GM04503 (cell line): Measurements from ENCODE around the gene ZFAND2B.
"Not testable (repeated sequence)": the region's sequence is repeated elsewhere in the genome, so short reads cannot be mapped to it uniquely, and the experiment has no call there.

Experiments
- DNase-seq: peaks from one replicate; pipeline ENCODE4 v3.0.0-alpha.2; 2012; ENCODE audit warnings: low read depth

Gene ZFAND2B

DNA sequence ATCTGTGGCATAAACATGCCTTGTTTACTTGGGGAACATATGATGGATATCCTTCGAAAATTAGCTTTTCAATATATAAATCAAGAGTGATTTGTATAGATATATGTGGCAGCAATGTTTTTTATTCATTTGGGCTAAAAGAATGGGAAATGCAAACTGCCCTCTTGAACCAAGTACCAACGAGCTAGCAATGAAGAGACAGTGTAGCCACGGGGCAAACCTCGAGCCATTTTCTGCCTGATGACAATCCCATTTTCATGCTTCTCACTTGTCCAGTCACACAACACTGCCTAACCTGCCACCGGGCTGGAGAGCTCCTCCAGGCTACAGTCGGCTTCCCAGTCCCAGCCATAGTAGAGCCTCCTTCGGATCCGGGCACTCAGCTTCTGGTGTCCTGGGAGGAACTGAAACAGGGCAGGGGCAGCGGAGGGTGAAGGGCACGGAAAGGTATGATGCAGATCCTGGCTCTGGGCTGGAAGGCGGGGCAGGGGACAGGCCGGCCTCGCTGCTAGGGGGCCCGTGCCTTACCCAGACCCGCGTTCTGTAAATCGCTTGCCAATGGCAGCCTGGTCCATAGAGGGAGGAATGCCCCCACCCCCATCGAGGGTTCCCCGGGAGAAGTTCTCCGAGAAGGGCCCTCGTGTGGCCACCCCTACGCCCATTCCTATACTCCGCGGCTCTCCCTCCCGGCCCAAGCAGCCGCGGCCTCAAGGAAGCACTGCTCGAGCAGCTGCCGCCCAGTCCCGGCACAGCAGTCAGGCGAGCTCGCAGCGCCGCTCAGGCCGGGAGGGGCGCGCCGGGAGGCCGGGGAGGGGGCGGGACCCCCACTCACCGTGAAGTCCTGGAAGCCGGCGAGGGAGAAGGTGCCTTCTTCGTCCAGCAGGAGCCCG, 30.4 kb upstream of the ZFAND2B start:
- DNase-seq = no peak

DNA sequence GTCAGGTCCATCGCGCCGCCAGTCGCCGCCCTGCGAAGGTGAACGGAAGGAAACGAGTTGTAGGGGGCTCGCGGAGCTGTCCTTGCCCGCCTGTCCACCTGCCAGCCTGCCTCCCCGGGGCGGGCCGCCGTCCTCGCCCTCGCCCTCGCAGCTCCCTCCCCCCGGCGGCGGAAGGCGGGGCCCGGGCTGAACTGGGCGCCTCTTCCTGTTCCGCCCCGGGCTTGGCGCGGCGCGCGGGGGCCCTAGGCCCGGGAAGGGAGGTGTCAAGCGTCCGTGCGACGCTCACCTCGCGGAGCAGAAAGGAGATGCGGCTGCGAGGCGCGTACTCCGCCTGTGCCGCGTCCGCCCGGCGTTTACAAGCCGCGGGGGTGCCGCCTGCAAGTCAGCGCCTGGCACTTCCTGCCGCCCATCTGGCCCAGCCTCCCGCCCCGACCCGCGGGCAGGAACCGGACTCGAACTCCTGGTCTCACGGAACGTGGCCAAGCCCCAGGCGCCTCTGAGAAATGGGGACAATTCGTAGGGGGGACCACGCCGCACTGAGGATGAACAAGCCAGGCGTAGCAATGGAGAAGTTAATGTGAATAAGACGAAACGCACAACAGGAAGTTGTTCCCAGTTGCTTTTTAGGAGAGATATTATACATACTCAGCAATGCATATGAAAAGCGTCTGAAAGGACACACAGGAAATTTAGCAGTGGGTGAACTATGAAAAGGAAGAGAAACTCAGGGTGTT, 29.6 kb upstream of the ZFAND2B start, which contains the start of gene CNPPD1:
Gene CNPPD1 (minus strand): TSS at position 108 of the 734 bp plus-strand sequence. CDS start 97 bp downstream, at position 11.
- DNase-seq = peak; percentile 44

DNA sequence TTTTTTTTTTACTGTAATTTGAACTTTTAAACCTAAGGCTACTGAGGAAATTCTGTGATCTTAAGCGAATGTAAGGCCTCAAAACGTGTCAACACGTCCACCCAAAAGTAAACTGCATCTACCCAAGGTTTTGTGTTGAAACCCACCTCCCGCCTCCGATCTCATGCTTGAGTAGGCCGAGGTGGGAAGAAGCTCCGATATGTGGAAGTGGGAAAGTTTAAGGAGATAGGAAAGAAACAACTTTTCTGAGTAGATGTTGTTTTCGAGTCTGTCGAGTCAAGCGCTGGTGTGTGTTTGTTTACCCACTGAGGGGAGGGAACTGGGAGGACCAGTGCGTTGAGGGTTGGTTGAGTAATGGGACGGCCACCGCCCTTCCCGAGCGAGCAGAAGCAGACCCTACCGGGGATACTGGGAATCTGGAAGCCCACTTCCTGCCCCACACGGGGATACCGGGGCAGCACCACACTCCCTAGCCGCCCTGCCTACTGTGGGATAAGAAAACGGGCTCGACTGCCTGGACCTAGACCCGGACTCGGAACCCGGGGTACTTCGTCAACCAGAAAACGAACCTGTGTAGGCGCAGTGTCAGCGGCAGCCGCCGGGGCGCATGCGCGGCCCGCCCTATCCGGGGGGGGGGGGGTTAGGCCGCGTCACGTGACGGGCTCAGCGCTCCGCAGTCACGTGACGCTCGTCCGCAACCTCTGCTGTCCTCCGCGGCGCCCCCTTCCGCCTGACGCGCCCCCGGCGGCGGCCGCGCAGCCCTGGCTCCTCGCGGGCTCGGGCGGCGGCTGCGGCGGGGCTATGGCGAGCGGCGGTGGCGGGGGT, 28.8 kb upstream of the ZFAND2B start, which contains the start of gene RETREG2:
Gene RETREG2 (plus strand): TSS at position 724 of the 825 bp plus-strand sequence. CDS start 78 bp downstream, at position 802.
- DNase-seq = peak; percentile 61

DNA sequence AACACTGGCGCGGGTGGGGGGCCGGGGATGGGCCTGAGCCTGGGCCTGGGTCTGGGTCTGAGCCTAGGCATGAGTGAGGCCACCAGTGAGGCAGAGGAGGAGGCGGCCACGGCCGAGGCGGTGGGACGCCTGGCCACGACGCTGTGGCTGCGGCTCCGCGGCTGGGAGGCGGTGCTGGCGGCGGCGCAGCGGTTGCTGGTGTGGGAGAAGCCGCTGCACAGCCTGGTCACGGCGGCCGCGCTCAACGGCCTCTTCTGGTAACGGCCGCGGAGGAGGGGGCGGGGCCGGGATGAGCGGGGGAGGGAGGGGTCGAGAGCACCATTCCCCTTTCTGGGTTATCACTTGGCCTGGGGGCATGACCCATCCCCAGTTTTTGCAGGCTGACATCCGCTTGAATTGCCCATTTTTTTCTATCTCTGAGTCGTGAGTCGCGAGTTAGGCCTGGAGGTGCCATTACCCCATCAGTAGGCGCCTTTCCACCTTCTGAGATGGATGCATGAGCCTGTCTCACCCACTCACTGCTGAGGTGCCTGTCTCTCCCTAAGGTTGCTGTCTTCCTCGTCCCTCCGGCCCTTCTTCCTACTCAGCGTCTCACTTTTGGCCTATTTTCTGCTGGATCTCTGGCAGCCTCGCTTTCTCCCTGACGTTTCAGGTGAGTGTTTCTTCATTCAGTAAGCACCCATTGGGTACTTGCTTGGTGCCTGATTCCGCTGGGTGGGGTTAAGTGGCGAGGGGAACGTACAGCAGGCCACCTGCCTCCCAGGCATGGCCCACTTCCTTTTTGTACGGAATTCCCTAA, 28.0 kb upstream of the ZFAND2B start:
- no peak for DNase-seq

DNA sequence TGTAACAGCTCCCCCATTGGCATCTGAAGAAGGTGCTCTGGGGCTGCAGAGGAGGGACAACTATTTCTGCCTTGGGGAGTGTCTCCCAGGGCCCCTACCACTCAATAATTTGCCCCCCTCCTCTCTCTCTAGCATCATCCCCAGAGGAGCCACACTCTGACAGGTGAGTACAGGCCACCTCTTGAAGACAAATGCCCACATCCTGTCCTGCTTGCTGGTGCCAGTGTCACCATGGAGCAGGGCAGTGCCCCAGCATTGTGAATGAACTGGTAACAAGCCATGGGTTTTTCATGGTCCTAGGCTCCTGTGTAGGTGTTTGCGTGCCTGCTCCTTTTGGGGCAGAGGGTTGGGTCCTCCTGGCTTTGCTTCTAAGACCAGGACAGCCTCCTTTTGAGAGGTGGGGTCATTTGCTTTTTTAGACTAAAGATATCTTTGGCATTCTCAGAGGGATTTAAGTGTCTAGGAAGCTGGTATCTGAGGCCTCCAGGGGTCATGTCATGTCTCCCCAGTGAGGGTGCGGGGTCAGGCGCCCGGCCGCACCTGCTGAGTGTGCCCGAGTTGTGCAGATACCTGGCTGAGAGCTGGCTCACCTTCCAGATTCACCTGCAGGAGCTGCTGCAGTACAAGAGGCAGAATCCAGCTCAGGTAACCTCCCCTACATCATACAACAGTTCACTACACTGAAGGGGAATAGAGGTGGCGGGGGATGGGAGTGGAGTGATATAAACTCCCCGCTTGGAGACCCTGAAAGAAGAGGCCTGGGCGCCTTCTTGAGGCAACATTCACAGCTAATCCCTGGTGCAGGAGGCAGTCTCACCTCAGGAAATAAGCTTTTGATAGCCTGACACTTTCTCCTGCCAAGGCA, 26.7 kb upstream of the ZFAND2B start:
- DNase-seq = no peak

DNA sequence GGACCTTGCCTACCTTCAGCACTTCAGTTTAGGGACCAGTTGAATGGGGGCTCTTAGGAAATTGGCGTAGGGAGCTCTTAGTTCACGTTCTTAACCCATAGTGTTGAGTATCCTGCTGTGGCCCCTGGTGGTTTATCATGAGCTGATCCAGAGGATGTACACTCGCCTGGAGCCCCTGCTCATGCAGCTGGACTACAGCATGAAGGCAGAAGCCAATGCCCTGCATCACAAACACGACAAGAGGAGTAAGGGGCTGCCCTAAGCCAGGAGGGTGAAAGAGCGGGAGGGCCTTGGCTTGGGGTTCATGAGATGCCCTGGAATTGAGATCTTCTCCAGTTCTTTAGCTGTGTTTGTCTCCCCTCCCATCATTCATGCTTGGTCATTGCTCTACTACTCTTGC, 25.6 kb upstream of the ZFAND2B start:
- no peak for DNase-seq

DNA sequence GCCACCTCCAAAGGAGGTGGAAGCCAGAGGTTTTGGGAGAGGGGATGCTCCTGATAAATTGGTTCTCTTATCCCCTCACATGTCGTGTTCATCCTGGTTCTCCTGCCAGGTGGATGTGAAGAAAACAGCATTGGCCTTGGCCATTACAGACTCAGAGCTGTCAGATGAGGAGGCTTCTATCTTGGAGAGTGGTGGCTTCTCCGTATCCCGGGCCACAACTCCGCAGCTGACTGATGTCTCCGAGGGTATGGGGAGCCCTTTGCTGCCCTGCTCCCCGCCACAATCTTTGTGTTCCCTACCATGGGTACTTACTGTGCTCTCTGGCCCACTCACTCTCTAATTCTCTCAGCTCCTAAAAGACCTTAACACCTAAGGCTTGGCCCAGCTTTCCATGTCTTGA, 25.1 kb upstream of the ZFAND2B start:
- no peak for DNase-seq

DNA sequence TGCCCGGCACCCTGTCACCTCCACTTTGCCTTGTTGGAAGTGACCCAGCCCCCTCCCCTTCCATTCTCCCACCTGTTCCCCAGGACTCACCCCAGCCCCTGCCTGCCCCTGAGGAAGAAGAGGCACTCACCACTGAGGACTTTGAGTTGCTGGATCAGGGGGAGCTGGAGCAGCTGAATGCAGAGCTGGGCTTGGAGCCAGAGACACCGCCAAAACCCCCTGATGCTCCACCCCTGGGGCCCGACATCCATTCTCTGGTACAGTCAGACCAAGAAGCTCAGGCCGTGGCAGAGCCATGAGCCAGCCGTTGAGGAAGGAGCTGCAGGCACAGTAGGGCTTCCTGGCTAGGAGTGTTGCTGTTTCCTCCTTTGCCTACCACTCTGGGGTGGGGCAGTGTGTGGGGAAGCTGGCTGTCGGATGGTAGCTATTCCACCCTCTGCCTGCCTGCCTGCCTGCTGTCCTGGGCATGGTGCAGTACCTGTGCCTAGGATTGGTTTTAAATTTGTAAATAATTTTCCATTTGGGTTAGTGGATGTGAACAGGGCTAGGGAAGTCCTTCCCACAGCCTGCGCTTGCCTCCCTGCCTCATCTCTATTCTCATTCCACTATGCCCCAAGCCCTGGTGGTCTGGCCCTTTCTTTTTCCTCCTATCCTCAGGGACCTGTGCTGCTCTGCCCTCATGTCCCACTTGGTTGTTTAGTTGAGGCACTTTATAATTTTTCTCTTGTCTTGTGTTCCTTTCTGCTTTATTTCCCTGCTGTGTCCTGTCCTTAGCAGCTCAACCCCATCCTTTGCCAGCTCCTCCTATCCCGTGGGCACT, 24.0 kb upstream of the ZFAND2B start:
- no peak for DNase-seq

DNA sequence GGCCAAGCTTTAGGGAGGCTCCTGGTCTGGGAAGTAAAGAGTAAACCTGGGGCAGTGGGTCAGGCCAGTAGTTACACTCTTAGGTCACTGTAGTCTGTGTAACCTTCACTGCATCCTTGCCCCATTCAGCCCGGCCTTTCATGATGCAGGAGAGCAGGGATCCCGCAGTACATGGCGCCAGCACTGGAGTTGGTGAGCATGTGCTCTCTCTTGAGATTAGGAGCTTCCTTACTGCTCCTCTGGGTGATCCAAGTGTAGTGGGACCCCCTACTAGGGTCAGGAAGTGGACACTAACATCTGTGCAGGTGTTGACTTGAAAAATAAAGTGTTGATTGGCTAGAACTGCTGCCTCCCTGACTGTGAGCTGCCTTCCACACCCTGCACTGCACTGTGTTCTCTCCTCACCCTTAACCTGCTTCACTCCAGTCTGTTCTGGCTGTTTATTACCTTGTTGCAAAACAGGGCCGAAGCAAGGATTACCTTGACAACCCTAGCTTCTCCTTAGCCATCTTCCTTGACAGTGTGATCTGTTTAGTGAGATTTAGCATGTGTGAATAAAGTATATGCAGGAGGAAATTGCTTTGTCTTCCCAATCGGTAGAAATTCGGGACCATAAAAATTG, 23.3 kb upstream of the ZFAND2B start:
- DNase-seq = no peak

DNA sequence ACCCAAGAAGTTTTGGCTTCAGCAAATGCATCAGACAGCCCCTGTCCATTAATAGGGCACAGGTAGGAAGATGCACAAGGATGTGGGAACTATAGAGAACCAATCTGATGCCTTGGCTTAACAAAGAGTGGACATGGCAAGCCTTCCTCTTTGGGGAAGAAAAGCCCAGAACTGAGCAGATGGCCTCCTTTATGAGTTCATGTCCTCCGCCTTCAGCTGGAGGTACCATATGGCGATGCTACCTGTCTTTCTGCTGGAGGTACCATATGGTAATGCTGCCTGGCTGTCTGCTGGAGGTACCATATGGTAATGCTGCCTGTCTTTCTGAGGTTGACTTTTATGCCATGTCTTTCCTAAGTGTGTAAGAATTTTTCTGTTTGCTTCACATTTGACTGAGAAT, 22.5 kb upstream of the ZFAND2B start:
- DNase-seq = no peak

DNA sequence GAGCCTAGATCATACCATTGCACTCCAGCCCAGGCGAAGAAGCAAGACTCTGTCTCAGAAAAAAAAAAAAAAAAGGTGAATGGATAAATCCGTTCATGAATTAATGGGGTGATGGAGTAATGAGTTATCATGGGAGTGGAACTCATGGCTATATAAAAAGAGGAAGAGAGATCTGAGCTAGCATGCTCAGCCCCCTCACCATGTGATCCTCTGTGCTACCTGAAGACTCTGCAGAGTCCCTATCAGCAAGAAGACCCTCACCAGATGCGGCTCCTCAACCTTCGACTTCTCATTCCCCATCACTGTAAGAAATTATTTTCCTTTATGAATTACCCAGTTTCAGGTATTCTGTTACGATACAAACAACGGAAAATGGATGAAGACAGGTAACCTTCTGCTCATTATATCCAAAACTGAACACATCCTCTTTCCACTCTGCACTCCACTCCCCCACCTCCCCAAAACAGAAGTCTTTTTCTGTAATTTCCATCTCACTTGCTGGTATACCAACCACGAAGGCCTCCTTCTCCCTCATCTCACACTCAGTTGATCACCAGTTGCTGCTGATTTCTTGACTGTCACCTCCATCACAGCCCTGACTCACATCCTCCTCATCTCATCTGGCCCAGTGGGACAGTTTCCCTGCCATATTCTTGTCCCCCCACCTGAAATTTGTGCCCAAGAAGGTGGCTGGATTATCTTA, 19.7 kb upstream of the ZFAND2B start:
- no peak for DNase-seq

DNA sequence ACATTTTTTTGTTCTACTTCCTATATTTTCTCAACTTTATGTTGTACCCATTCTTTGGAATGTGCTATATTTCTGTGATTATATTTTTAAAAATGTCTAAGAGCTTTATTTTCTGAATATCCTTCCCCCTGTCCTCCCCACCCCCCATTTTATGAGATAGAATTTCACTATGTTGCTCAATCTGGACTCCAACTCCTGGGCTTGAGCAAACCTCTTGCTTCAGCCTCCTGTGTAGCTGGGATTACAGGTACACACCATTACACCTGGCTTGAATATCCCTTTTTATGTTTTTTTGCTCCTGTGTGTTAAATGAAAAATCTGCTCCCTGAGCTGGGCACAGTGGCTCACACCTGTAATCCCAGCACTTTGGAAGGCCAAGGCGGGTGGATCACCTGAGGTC, 9.2 kb upstream of the ZFAND2B start:
- DNase-seq = no peak

DNA sequence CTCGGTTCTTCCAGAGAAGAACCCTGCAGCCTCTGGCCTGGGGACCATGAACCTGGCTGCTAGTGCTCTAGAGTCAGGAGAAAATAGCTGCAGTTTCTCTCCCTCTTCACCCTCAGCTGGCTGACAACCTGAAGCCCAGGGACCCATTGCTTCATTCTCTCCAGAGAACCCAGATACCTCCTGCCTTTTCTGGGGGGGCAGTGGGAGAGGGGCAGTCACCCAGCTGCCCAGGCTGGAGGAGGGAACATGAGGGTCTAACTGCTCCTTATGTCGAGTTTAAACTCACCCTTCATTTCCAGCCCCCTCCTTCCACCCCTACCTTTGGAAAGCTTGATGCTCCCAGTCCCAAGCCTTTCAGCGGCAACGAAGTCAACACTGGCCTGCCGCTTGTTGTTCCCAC, 7.6 kb upstream of the ZFAND2B start:
- DNase-seq = no peak

DNA sequence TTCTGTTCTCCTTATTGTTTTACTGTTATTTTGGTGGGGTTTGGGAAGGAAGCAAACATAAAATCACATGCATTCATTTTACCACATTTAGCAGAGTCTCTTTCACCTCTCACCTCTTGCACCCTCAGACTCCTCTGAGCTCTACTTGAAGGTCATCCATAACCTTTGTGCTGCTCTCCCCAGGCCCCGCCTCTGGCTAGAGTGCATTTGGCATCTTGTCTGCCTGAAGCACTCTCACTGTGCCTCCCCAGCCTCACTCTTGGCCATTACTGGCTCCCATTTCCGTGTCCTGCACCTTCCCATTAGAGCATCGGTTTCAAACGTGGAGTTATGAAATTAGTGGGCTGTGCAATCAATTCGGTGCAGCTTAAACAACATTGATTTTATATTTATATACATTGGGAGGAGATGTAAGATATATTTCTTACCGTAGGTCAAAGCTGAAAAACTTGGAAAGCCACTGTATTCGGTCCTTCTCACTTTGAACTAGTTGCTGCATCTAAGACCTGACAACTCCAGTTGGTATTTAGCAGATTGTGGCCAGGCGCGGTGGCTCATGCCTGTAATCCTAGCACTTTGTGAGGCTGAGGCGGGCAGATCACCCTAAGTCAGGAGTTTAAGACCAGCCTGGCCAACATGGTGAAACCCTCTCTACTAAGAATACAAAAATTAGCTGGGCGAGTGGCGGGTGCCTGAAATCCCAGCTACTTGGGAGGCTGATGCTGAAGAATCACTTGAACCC, 6.9 kb upstream of the ZFAND2B start:
- DNase-seq = no peak

DNA sequence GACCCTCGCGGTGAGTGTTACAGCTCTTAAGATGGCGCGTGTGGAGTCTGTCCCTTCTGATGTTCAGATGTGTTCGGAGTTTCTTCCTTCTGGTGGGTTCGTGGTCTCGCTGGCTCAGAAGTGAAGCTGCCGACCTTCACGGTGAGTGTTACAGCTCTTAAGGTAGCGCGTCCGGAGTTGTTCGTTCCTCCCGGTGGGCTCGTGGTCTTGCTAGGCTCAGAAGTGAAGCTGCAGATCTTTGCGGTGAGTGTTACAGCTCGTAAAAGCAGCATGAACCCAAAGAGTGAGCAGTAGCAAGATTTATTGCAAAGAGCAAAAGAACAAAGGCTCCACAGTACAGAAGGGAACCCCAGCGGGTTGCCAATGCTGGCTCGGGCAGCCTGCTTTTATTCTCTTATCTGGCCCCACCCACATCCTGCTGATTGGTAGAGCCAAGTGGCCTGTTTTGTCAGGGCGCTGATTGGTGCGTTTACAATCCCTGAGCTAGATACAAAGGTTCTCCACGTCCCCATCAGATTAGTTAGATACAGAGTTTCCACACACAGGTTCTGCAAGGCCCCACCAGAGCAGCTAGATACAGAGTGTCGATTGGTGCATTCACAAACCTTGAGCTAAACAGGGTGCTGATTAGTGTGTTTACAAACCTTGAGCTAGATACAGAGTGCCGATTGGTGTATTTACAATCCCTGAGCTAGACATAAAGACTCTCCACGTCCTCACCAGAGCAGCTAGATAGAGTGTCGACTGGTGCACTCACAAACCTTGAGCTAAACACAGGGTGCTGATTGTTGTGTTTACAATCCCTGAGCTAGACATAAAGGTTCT, 5.9 kb upstream of the ZFAND2B start:
- DNase-seq = not testable (repeated sequence)

DNA sequence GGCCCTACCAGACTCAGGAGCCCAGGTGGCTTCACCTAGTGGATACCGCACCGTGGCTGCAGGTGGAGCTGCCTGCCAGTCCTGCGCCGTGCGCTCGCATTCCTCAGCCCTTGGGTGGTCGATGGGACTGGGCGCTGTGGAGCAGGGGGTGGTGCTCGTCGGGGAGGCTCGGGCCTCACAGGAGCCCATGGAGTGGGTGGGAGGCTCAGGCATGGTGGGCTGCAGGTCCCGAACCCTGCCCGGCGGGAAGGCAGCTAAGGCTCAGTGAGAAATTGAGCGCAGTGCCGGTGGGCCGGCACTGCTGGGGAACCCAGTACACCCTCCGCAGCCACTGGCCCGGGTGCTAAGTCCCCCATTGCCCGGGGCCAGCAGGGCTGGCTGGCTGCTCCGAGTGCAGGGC, 5.3 kb upstream of the ZFAND2B start:
- DNase-seq = not testable (repeated sequence)
